CD4-positive, alpha-beta T cell (primary cell): Measurements from ENCODE around the gene CMTM4. TPM values are rescaled to one million over a fixed set of nuclear protein-coding genes. Genes with fewer than 3 reads are reported as not detected.

Experiments used
- ATAC-seq: fragments of 200-7000 bp; cut with Tn5 transposase; one replicate; pipeline ENCODE4 v1.10.0; 2022; ENCODE audit warnings: mild to moderate bottlenecking; ENCODE audit not compliant: poor library complexity
- CTCF ChIA-PET: fragments of 350-600 bp; sonication (Branson Sonifier 250); formaldehyde crosslinking; loops from one replicate; lab custom pipeline; 2021; ENCODE audit warnings: antibody characterized with exemption, inconsistent platforms; lab: Charles Lee
- POLR2A ChIA-PET: fragments of 350-600 bp; sonication (Branson Sonifier 250); formaldehyde crosslinking; loops from one replicate; lab custom pipeline; 2021; ENCODE audit warnings: antibody characterized with exemption, inconsistent platforms; lab: Charles Lee
- DNase-seq, 14 experiments: peaks; one replicate each; pipeline ENCODE4 v3.0.0-alpha.2; 2013 to 2020; ENCODE audit warnings: mixed read lengths in 2 of 14
- H3K27ac ChIP-seq, 2 donors: one replicate each; pipeline versions ENCODE4 v1.5.1 to v1.7.0; 2013; ENCODE audit warnings: low read length in 2 of 2, low read depth in 1 of 2, mild to moderate bottlenecking in 1 of 2
- H3K27me3 ChIP-seq, 2 experiments: 1 replicate in 1 of 2; 2 replicates in 1 of 2; pipeline versions ENCODE4 v1.6.1 to v1.7.0; 2013; ENCODE audit warnings: low read length in 2 of 2, control low read depth in 1 of 2, mild to moderate bottlenecking in 1 of 2, moderate library complexity in 1 of 2; ENCODE audit not compliant: insufficient read depth in 2 of 2, control insufficient read depth in 1 of 2
- H3K36me3 ChIP-seq: one replicate; pipeline ENCODE4 v1.6.1; 2013; ENCODE audit warnings: low read length, control low read depth; ENCODE audit not compliant: insufficient read depth
- H3K4me1 ChIP-seq: one replicate; pipeline ENCODE4 v1.6.1; 2013; ENCODE audit warnings: low read length, control low read depth; ENCODE audit not compliant: insufficient read depth
- H3K4me3 ChIP-seq: one replicate; pipeline ENCODE4 v1.5.1; 2013; ENCODE audit warnings: mild to moderate bottlenecking, low read length, moderate library complexity
- H3K9me3 ChIP-seq, 2 experiments: 1 replicate in 1 of 2; 2 replicates in 1 of 2; pipeline versions ENCODE4 v1.6.1 to v1.7.0; 2013; ENCODE audit warnings: low read length in 2 of 2, mild to moderate bottlenecking in 2 of 2, control low read depth in 1 of 2, moderate library complexity in 1 of 2; ENCODE audit not compliant: control insufficient read depth in 1 of 2, insufficient read depth in 1 of 2
- H3K27ac Mint-ChIP-seq: one replicate; pipeline ENCODE4 v1.8.0; 2020; ENCODE audit warnings: mixed read lengths
- H3K27me3 Mint-ChIP-seq: one replicate; pipeline ENCODE4 v1.8.0; 2021; ENCODE audit warnings: mixed read lengths
- H3K36me3 Mint-ChIP-seq: one replicate; pipeline ENCODE4 v1.8.0; 2021; ENCODE audit warnings: low read depth, mixed read lengths
- H3K4me1 Mint-ChIP-seq: one replicate; pipeline ENCODE4 v1.8.0; 2021; ENCODE audit warnings: low read depth, mixed read lengths
- H3K4me3 Mint-ChIP-seq: one replicate; pipeline ENCODE4 v1.8.0; 2020; ENCODE audit warnings: mild to moderate bottlenecking, mixed read lengths
- H3K9me3 Mint-ChIP-seq: one replicate; pipeline ENCODE4 v1.8.0; 2020; ENCODE audit warnings: mixed read lengths
- CTCF ChIP-seq: fragments of 200-600 bp; IDR thresholded peaks from one replicate; pipeline ENCODE4 v1.8.0; 2022; ENCODE audit warnings: antibody characterized with exemption, mild to moderate bottlenecking
- intact Hi-C, 2 experiments: fragments of 100-400 bp; cut with DNase I in 1 of 2; cut with micrococcal nuclease in 1 of 2; formaldehyde crosslinking; loops; one replicate each; pipeline versions ENCODE4 v1.15.1 to v1.9.0; 2023 to 2025; cut with DNase I, micrococcal nuclease
- total RNA-seq, 174 experiments: library from RNA in 2 of 174; stranded (reverse) in 2 of 174; gene quantifications; one replicate each; pipeline ENCODE4 v1.2.3 and lab custom pipeline; 2021 to 2026

The CMTM4 gene
- total RNA-seq, 2 experiments from 2014 or later, result 1.1 to 1.6 TPM

- DNase-seq (no peak), ATAC-seq (no peak)
- Mint-ChIP-seq H3K36me3 (no peaks in the 10 kb centered on the region), H3K4me1 (peaks cover 37% of the 10 kb centered on the region), H3K9me3 (no peaks in the 10 kb centered on the region), H3K27ac (no peak overlapping the region), H3K27me3 (no peaks in the 10 kb centered on the region), H3K4me3 (no peak overlapping the region)
- Histone ChIP-seq H3K4me3 (no peak overlapping the region), H3K27ac (no peak overlapping the region), H3K4me1 (peaks cover 29% of the 10 kb centered on the region), H3K9me3 (no peaks in the 10 kb centered on the region), H3K36me3 (no peaks in the 10 kb centered on the region), H3K27me3 (no peaks in the 10 kb centered on the region)
- CTCF ChIA-PET, result no interaction called here
- POLR2A ChIA-PET, result no interaction called here
- TF ChIP-seq CTCF, result no peak
- intact Hi-C loops, result no loop called here
Observed at GRCh38 chr16:66592814-66593213, 103.7 kb downstream of the CMTM4 start.

DNA sequence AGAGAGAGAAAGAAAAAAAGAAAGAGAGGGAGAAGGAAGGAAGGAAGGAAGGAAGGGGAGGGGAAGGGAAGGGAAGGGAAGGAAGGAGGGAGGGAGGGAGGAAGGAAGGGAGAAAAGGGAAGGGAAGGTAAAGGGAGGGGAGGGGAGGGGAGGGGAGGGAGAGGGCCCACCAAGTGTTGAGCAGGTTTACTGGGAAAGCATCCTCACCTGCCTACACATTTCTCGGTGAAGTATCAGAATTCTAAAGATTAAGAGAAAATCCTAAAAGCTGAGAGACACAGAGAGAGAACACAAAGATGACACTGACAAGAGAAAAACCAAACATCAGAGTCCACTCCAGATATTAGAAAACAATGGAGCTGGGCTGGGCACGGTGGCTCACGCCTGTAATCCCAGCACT lies 104.3 kb downstream of the CMTM4 start:
- Mint-ChIP-seq H3K4me1 (peaks cover 38% of the 10 kb centered on the region), H3K9me3 (no peaks in the 10 kb centered on the region), H3K27ac (no peak overlapping the region), H3K36me3 (no peaks in the 10 kb centered on the region), H3K4me3 (no peak overlapping the region), H3K27me3 (no peaks in the 10 kb centered on the region)
- no peaks in the 10 kb centered on the region for H3K9me3 ChIP-seq
- no peak overlapping the region for H3K27ac ChIP-seq
- ChIA-PET POLR2A (no interaction called here), CTCF (no interaction called here)
- DNase-seq, result no peak
- peaks cover 30% of the 10 kb centered on the region for H3K4me1 ChIP-seq
- no peak for ATAC-seq
- intact Hi-C loops, result no loop called here
- no peaks in the 10 kb centered on the region for H3K27me3 ChIP-seq
- H3K4me3 ChIP-seq, result no peak overlapping the region
- no peak for TF ChIP-seq CTCF
- H3K36me3 ChIP-seq, result no peaks in the 10 kb centered on the region

- Histone ChIP-seq H3K27ac (no peak overlapping the region), H3K36me3 (no peaks in the 10 kb centered on the region), H3K9me3 (no peaks in the 10 kb centered on the region), H3K4me3 (no peak overlapping the region), H3K27me3 (no peaks in the 10 kb centered on the region), H3K4me1 (peaks cover 26% of the 10 kb centered on the region)
- intact Hi-C loops, result loop anchor here in 1 of 2 experiments (2.0 kb wide), 1 partner anchor 14 kb away; the partner anchor contains the start of gene CMTM3
- peaks cover 36% of the 10 kb centered on the region for H3K4me1 Mint-ChIP-seq
- H3K36me3 Mint-ChIP-seq, result no peaks in the 10 kb centered on the region
- DNase-seq (no peak), ATAC-seq (no peak)
- TF ChIP-seq CTCF, result no peak
- no peak overlapping the region for H3K4me3 Mint-ChIP-seq
- CTCF ChIA-PET, result interaction anchor here (0.8 to 2.2 kb wide), 3 partner anchors 12 to 21 kb away, joined by 3 to 17 read pairs (median 7); partner anchors contain the start of gene CMTM3
- H3K27ac Mint-ChIP-seq, result no peak overlapping the region
- POLR2A ChIA-PET, result interaction anchor here (0.7 to 2.7 kb wide), 7 partner anchors 10 to 184 kb away, joined by 3 to 40 read pairs (median 9); partner anchors contain the start of genes CKLF and CMTM3
- no peaks in the 10 kb centered on the region for H3K27me3 Mint-ChIP-seq
- no peaks in the 10 kb centered on the region for H3K9me3 Mint-ChIP-seq
Observed at GRCh38 chr16:66591018-66591417, 105.5 kb downstream of the CMTM4 start.
